NT2/D1 (cell line): ENCODE results near the gene ING5.

Experiments
- DNase-seq: peaks from one replicate; pipeline ENCODE4 v3.0.0-alpha.2; 2011; ENCODE audit warnings: low read depth, low spot score
- H3K27me3 ChIP-seq: 2 replicates; pipeline ENCODE4 v1.6.0; 2011; ENCODE audit warnings: mild to moderate bottlenecking; ENCODE audit not compliant: insufficient read length, insufficient read depth
- H3K36me3 ChIP-seq: 2 replicates; pipeline ENCODE4 v1.6.1; 2011; ENCODE audit warnings: mild to moderate bottlenecking, low read length, mixed read lengths; ENCODE audit not compliant: insufficient read depth, insufficient read length
- H3K4me1 ChIP-seq: 2 replicates; pipeline ENCODE4 v1.5.1; 2011; ENCODE audit not compliant: insufficient read depth, insufficient read length
- H3K4me3 ChIP-seq: 2 replicates; pipeline ENCODE4 v1.5.1; 2011; ENCODE audit warnings: low read depth; ENCODE audit not compliant: insufficient read length
- H3K9ac ChIP-seq: 2 replicates; pipeline ENCODE4 v1.6.0; 2011; ENCODE audit warnings: low read depth; ENCODE audit not compliant: insufficient read length
- H3K9me3 ChIP-seq: 2 replicates; pipeline ENCODE4 v1.5.1; 2011; ENCODE audit warnings: mild to moderate bottlenecking, low read length; ENCODE audit not compliant: insufficient read depth
- SUZ12 ChIP-seq: IDR thresholded peaks from 2 replicates; pipeline ENCODE4 v1.6.1; 2011; ENCODE audit not compliant: insufficient read length, insufficient read depth; ENCODE audit errors: extremely low read depth
- YY1 ChIP-seq: IDR thresholded peaks from 2 replicates; pipeline ENCODE4 v1.6.1; 2011; ENCODE audit not compliant: insufficient read length, insufficient read depth
- ZNF274 ChIP-seq: IDR thresholded peaks from 2 replicates; pipeline ENCODE4 v1.6.1; 2011; ENCODE audit warnings: mild to moderate bottlenecking, low read depth, low read length

The ING5 gene

DNA sequence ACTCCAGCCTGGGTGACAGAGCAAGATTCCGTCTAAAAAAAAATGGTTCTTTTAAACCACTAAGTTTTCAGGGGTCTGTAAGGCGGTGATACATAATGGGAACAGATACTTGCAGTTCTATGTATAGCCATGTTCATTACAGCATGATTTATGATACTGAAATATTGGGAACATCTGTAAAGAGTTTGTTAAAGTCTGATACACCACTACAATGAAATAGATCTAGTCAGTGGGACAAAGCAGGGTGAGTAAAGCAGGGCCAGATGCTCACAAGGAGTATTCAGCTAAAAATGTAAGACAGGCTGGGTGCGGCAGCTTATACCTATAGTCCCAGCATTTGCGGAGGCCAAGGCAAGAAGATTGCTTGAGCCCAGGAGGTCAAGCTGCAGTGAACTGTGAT is 6.2 kb upstream of the ING5 start:
- peaks cover 38% of the 10 kb centered on the region for H3K36me3 ChIP-seq
- no peaks in the 10 kb centered on the region for H3K9me3 ChIP-seq
- no peak overlapping the region for H3K9ac ChIP-seq
- no peak for DNase-seq
- H3K27me3 ChIP-seq, result no peaks in the 10 kb centered on the region
- H3K4me3 ChIP-seq, result no peak overlapping the region
- peaks cover 4% of the 10 kb centered on the region for H3K4me1 ChIP-seq
- TF ChIP-seq ZNF274 (no peak), YY1 (no peak), SUZ12 (no peak)

DNA sequence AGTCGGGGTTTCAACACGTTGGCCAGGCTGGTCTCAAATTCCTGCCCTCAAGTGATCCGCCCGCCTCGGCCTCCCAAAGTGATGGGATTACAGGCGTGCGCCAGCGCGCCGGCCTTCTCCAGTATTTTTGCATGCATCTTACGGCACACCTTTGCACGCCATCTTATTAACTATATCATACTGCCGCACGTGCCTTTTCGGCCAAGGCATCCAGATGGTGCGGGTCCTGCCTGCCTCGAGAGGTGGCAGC is 765 bp upstream of the ING5 start:
- H3K4me1 ChIP-seq, result peaks cover 11% of the 10 kb centered on the region
- no peak for TF ChIP-seq ZNF274
- TF ChIP-seq SUZ12, result no peak
- no peak for TF ChIP-seq YY1
- H3K9ac ChIP-seq, result peak overlapping the region; percentile 100
- peaks cover 24% of the 10 kb centered on the region for H3K36me3 ChIP-seq
- peak overlapping the region; percentile 99 for H3K4me3 ChIP-seq
- H3K9me3 ChIP-seq, result peaks cover 7% of the 10 kb centered on the region
- DNase-seq, result no peak
- H3K27me3 ChIP-seq, result no peaks in the 10 kb centered on the region

DNA sequence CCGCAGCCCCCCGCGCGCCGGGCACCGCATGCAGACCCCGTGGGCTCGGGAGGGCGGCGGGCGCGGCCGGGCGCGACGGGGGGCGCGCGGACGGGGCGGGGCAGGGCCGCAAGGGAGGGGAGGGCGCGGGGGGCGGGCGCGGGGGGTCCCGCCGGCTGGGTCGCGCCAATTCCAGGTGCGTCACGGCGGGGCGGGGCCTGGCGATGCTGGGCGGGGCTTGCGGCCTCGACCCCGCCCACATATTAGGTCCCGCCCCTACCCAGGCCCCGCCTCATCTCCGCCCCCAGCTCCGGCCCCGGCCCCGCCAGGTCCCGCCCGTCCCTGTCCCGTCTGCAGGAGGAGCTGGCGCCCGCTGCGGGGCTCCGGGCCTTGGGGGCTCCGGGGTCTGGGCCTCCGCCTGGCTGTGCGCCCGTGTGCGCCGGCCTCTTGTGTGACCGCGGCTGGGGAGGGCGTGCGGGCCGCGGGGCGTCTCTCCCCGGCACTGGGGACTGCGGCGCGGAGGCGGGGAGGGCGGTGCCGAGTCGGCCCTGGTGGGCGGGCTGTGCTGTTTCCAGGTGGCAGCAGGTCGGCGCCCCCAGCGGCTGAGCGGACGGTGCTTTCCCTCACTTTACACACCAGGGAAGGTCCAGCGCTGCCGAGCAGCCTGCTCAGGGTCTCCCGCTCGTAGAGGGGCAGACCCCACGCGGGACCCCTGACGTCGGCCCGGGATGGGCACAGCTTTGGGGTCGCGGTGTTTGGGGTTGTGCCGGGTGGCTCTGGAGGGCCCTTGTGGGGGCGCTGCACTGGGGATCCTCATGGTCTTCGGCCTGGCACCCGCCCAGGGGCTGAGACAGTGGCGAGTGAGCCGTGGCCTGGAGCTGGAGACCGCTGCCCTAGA is 554 bp downstream of the ING5 start:
- H3K4me1 ChIP-seq, result peaks cover 11% of the 10 kb centered on the region
- peak overlapping the region; percentile 100 for H3K9ac ChIP-seq
- H3K9me3 ChIP-seq, result peaks cover 16% of the 10 kb centered on the region
- peak; percentile 75 for DNase-seq
- H3K36me3 ChIP-seq, result peaks cover 33% of the 10 kb centered on the region
- no peak for TF ChIP-seq ZNF274
- TF ChIP-seq SUZ12, result no peak
- no peak for TF ChIP-seq YY1
- peak overlapping the region; percentile 78 for H3K4me3 ChIP-seq
- no peaks in the 10 kb centered on the region for H3K27me3 ChIP-seq

DNA sequence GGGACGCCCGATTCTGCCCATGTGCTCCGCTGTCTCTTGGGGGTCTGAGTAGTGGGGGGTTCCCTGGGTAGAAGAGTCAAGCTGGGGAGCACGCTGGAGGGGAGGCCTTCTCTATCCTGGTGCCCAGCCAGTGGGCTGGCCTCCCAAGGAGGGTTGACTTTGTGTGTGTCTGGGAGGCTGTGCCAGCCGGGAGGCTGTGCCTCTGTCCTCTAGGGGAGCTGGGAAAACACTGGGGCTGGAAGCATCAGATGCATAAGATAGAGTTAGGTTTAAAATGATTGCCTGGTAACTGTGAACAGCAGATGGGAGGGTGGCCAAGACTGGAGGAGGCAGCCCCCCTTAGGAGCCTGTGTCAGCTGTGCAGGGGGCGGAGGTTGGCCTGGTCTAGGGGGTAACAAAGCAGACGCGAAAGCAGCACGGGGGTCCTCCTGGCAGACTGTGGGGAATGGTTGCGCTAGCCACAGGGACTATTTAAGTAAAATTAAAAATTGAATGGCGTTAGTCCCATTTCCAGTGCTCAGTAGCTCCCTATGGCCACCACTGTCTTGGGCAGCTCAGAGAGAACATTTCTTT is 1.3 kb downstream of the ING5 start:
- H3K9me3 ChIP-seq, result peaks cover 16% of the 10 kb centered on the region
- TF ChIP-seq ZNF274 (no peak), SUZ12 (no peak), YY1 (no peak)
- peak overlapping the region; percentile 94 for H3K9ac ChIP-seq
- peak overlapping the region; percentile 78 for H3K4me3 ChIP-seq
- H3K4me1 ChIP-seq, result peaks cover 11% of the 10 kb centered on the region
- no peak for DNase-seq
- H3K27me3 ChIP-seq, result no peaks in the 10 kb centered on the region
- H3K36me3 ChIP-seq, result peaks cover 39% of the 10 kb centered on the region

DNA sequence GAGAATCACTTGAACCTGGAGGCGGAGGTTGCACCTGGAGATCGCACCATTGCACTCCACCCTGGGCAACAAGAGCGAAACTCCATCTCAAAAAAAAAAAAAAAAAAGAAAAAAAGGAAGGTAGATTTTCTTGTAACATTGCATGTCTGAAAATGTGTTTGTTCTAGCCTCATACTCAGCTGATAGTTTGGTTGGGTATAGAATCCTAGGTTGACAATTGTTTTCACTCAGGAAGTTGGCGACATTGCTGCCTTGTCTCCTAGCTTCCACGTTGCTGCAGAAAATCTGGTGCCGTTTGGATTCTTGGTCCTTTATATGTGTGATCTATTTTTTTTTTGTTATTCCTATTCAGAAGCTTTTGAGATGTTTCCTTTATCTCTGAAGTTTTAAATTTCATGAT is 4.7 kb downstream of the ING5 start:
- Histone ChIP-seq H3K27me3 (no peaks in the 10 kb centered on the region), H3K36me3 (peaks cover 70% of the 10 kb centered on the region), H3K9me3 (peaks cover 16% of the 10 kb centered on the region), H3K9ac (no peak overlapping the region), H3K4me1 (peaks cover 7% of the 10 kb centered on the region), H3K4me3 (no peak overlapping the region)
- DNase-seq, result no peak
- TF ChIP-seq ZNF274, result no peak
- no peak for TF ChIP-seq SUZ12
- no peak for TF ChIP-seq YY1

DNA sequence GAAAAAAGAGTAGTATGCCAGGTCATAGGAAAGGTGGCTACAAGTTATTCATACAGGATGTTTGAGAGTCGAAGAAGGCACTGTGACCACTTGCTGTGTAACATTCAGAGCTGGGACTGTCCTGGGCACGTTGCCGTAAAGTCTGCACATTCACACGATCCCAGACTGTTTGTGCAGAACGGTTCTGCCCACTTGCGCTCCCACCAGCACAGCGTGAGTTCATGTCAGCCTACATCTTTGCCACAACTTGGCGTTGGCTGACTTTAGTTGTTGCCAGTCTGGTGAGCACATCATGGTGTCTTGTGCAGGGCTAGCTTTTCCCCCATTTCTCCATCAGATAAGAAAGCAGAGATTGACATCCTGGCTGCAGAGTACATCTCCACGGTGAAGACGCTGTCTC is 7.0 kb downstream of the ING5 start:
- TF ChIP-seq YY1 (no peak), SUZ12 (no peak), ZNF274 (no peak)
- Histone ChIP-seq H3K27me3 (no peaks in the 10 kb centered on the region), H3K9ac (no peak overlapping the region), H3K4me3 (no peak overlapping the region), H3K9me3 (peaks cover 16% of the 10 kb centered on the region), H3K36me3 (peaks cover 86% of the 10 kb centered on the region), H3K4me1 (no peaks in the 10 kb centered on the region)
- DNase-seq, result no peak

DNA sequence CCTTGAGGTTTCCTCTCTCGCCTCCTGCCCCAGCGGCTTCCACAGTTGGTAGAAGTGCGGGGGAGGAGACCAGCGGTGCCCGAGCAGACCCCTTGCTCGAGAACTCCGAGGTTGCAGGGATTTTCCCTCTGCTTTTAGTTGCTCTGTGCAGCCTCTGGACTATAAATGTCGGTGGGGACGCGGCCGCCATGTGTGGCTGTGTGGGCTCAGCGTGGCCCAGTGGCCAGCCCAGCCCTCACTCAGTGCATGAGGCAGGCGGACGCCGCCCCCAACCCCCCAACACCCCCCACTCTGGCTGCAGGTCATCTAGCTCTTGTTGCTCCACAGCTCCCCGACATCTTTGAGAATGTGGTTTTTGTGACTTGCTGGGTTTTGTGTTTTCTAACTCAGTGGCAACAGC is 17.3 kb downstream of the ING5 start:
- DNase-seq, result no peak
- no peaks in the 10 kb centered on the region for H3K27me3 ChIP-seq
- no peak overlapping the region for H3K9ac ChIP-seq
- no peaks in the 10 kb centered on the region for H3K4me1 ChIP-seq
- TF ChIP-seq YY1, result no peak
- TF ChIP-seq ZNF274, result no peak
- H3K9me3 ChIP-seq, result peaks cover 36% of the 10 kb centered on the region
- H3K4me3 ChIP-seq, result no peak overlapping the region
- peaks cover 86% of the 10 kb centered on the region for H3K36me3 ChIP-seq
